ENCODE results near the gene RTN1. TPM values are rescaled to one million over a fixed set of nuclear protein-coding genes. Genes with fewer than 3 reads are reported as not detected.

The RTN1 gene
- total RNA-seq, 1 donor from 2014 or later, result 23.4 TPM

DNA sequence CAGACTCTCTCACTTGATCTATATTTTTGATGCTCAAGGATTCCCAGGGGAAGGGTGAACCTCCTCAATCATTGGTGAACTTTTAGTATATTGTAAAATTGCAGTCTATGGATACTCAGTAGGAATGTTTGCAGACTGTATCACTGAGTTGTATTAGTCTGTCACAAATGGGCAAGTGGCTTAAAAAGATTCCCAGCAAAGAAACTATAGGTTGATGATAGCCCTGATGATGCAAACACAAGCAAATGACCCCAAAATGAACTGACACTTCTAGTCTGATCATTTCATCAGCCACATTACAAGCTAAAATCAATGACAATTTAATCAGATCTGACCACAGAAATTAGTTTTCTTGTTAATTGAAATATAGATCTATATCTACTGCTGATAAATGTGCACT, 59.5 kb downstream of the RTN1 start:
- Mint-ChIP-seq H3K4me1 (ENCODE audit: low read depth) (peaks cover 5% of the 10 kb centered on the region), H3K36me3 (ENCODE audit: insufficient read depth) (no peaks in the 10 kb centered on the region), H3K27me3 (no peaks in the 10 kb centered on the region), H3K27ac (no peak overlapping the region), H3K9me3 (ENCODE audit: low read depth) (peaks cover 6% of the 10 kb centered on the region), H3K4me3 (ENCODE audit: low read depth) (no peak overlapping the region)
- no peak for DNase-seq (ENCODE audit: low spot score, unreplicated experiment)
- TF ChIP-seq, protein P1, sequence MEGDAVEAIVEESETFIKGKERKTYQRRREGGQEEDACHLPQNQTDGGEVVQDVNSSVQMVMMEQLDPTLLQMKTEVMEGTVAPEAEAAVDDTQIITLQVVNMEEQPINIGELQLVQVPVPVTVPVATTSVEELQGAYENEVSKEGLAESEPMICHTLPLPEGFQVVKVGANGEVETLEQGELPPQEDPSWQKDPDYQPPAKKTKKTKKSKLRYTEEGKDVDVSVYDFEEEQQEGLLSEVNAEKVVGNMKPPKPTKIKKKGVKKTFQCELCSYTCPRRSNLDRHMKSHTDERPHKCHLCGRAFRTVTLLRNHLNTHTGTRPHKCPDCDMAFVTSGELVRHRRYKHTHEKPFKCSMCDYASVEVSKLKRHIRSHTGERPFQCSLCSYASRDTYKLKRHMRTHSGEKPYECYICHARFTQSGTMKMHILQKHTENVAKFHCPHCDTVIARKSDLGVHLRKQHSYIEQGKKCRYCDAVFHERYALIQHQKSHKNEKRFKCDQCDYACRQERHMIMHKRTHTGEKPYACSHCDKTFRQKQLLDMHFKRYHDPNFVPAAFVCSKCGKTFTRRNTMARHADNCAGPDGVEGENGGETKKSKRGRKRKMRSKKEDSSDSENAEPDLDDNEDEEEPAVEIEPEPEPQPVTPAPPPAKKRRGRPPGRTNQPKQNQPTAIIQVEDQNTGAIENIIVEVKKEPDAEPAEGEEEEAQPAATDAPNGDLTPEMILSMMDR (IDR thresholded peaks at IDR 0.05; ENCODE audit: unreplicated experiment), result no peak

DNA sequence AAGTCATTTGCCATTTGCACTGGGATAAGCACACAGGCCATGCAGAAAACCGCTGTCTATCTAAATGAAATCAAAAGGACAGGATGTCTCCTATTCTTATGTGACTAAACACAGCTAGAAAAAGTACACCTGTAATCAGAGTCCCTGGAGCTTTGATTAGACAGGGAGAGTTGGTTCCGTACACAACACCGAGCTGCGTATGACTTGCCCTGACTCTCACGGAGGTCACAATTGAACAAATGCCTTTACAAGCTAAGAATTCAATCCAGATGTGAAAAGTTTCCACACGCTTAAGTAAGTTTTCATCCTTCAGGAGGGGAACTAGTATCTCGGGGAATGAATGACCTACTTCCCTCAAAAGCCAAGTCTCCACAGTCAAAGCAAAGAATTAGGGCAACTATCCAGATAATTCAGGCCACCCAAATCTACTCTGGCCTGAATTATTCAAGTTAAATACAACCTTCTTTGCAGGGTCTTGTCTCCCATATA, 67.5 kb downstream of the RTN1 start:
- no peak overlapping the region for H3K4me3 Mint-ChIP-seq (ENCODE audit: low read depth)
- H3K36me3 Mint-ChIP-seq (ENCODE audit: insufficient read depth), result no peaks in the 10 kb centered on the region
- no peaks in the 10 kb centered on the region for H3K27me3 Mint-ChIP-seq
- TF ChIP-seq, protein P1 (IDR thresholded peaks at IDR 0.05; ENCODE audit: unreplicated experiment), result no peak
- DNase-seq (ENCODE audit: low spot score, unreplicated experiment), result no peak
- H3K4me1 Mint-ChIP-seq (ENCODE audit: low read depth), result no peaks in the 10 kb centered on the region
- H3K27ac Mint-ChIP-seq, result no peak overlapping the region
- H3K9me3 Mint-ChIP-seq (ENCODE audit: low read depth), result no peaks in the 10 kb centered on the region

DNA sequence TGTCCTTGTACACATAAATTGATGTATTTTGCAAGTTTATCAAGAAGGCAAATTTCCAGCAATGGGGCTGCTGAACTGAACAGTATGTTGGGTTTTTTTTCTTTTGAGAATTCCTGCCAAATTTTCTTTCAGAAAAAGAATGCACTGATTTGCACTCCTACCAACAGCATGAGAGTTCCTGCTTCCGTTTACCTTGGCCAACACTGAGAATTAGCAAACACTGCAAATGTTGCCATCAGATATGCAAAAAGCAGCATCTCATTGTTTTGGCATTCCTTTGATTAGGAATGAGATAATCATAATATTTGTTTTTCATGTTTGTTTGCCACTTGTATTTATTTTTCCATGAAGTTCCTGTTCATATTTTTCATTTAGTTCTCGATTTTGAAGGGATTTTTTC, 82.4 kb downstream of the RTN1 start:
- Mint-ChIP-seq H3K36me3 (ENCODE audit: insufficient read depth) (no peaks in the 10 kb centered on the region), H3K4me1 (ENCODE audit: low read depth) (peaks cover 10% of the 10 kb centered on the region), H3K4me3 (ENCODE audit: low read depth) (no peak overlapping the region), H3K9me3 (ENCODE audit: low read depth) (no peaks in the 10 kb centered on the region), H3K27me3 (no peaks in the 10 kb centered on the region), H3K27ac (no peak overlapping the region)
- DNase-seq (ENCODE audit: low spot score, unreplicated experiment), result no peak
- TF ChIP-seq, protein P1 (IDR thresholded peaks at IDR 0.05; ENCODE audit: unreplicated experiment), result no peak

DNA sequence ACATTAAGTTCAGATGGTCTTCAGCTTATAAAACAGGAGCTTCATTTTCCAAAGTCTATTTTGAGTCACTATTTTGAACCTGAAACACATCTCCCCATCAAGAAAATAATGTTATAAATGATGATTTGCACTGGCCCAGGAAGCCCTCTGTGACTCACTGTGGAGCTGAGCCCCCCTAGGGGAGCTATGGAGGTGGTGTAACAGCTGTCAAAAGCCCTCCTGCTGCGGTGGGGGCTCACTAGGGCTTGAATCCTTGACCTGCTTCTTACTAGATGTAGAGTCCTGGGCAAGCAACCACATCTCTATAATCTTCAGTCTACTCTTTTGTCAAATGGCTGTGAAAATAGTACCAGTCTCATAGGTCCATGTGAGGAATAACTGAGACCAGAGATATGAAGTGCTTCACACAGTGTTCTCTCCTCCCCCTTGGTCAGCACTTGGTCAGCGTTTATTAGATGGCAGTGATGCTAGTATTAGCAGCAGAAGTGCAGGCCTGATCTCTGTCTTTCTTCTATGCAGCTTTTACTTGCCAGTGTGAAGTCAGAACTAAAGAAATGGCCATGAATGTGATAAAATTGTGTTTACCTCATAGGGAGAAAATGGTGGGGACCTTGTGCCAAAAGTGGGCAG, 83.4 kb downstream of the RTN1 start:
- no peak for DNase-seq (ENCODE audit: low spot score, unreplicated experiment)
- H3K27ac Mint-ChIP-seq, result no peak overlapping the region
- no peak overlapping the region for H3K4me3 Mint-ChIP-seq (ENCODE audit: low read depth)
- peaks cover 12% of the 10 kb centered on the region for H3K4me1 Mint-ChIP-seq (ENCODE audit: low read depth)
- H3K36me3 Mint-ChIP-seq (ENCODE audit: insufficient read depth), result no peaks in the 10 kb centered on the region
- no peaks in the 10 kb centered on the region for H3K27me3 Mint-ChIP-seq
- TF ChIP-seq, protein P1 (IDR thresholded peaks at IDR 0.05; ENCODE audit: unreplicated experiment), result no peak
- no peaks in the 10 kb centered on the region for H3K9me3 Mint-ChIP-seq (ENCODE audit: low read depth)

DNA sequence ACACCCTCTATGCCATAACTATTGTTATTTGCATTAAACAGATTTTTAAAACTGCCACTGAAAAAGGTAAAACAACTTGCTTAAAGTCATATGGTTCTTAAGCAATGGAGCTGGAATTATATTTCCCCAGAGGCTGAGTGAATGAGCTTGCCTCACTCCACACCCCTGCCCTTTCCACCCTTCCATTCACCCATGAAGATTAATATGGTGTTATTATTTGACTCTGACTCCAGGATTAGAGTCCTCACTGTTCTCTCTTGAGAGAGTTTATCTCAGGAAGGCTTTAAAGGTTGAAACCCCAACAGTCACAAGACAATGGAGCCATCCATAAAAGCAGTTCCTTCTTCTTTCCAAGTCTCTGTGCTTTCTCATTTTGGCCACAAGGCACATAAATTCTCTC, 84.9 kb downstream of the RTN1 start:
- Mint-ChIP-seq H3K9me3 (ENCODE audit: low read depth) (no peaks in the 10 kb centered on the region), H3K27me3 (no peaks in the 10 kb centered on the region), H3K27ac (no peak overlapping the region), H3K4me1 (ENCODE audit: low read depth) (peaks cover 12% of the 10 kb centered on the region), H3K36me3 (ENCODE audit: insufficient read depth) (no peaks in the 10 kb centered on the region), H3K4me3 (ENCODE audit: low read depth) (no peak overlapping the region)
- DNase-seq (ENCODE audit: low spot score, unreplicated experiment), result no peak
- TF ChIP-seq, protein P1 (IDR thresholded peaks at IDR 0.05; ENCODE audit: unreplicated experiment), result no peak
